AG09309 (cell line): ENCODE data around the gene EVC2.

Experiments
- DNase-seq: peaks from one replicate; pipeline ENCODE4 v3.0.0-alpha.2; 2010; ENCODE audit warnings: low read depth
- H3K4me3 ChIP-seq: 2 replicates; pipeline ENCODE4 v1.5.1; 2011; ENCODE audit warnings: mild to moderate bottlenecking, low read depth, low read length, moderate library complexity; ENCODE audit not compliant: control insufficient read depth
- TF ChIP-seq, protein P1 (sequence below): IDR thresholded peaks from 2 replicates; pipeline ENCODE4 v1.5.1; 2011; ENCODE audit warnings: mild to moderate bottlenecking, low read depth, low read length, inconsistent platforms; ENCODE audit not compliant: insufficient read depth, control insufficient read depth; ENCODE audit errors: missing control alignments

Gene EVC2

DNA sequence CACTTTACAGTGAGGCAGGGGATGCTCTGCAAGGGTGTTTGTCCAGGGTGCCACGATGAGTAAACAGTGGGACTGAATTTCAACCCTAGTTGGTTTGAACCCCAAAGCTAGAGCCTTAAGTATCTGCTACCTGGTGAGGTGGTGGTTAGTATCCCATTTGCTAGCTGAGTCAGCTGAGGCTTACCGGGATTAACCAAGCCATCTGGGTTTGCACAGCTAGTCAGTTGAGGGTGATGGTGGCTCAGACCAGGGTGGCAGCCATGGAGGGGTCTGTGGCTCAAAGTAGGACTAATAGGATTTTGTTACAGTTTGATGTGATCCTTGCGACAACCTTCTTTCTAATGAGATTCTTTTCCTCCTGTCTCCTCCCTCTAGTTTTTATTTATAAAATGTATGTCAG lies 4.6 kb upstream of the EVC2 start:
- DNase-seq = no peak
- peak overlapping the region; percentile 24 for H3K4me3 ChIP-seq
- TF ChIP-seq, protein P1, sequence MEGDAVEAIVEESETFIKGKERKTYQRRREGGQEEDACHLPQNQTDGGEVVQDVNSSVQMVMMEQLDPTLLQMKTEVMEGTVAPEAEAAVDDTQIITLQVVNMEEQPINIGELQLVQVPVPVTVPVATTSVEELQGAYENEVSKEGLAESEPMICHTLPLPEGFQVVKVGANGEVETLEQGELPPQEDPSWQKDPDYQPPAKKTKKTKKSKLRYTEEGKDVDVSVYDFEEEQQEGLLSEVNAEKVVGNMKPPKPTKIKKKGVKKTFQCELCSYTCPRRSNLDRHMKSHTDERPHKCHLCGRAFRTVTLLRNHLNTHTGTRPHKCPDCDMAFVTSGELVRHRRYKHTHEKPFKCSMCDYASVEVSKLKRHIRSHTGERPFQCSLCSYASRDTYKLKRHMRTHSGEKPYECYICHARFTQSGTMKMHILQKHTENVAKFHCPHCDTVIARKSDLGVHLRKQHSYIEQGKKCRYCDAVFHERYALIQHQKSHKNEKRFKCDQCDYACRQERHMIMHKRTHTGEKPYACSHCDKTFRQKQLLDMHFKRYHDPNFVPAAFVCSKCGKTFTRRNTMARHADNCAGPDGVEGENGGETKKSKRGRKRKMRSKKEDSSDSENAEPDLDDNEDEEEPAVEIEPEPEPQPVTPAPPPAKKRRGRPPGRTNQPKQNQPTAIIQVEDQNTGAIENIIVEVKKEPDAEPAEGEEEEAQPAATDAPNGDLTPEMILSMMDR = no peak

DNA sequence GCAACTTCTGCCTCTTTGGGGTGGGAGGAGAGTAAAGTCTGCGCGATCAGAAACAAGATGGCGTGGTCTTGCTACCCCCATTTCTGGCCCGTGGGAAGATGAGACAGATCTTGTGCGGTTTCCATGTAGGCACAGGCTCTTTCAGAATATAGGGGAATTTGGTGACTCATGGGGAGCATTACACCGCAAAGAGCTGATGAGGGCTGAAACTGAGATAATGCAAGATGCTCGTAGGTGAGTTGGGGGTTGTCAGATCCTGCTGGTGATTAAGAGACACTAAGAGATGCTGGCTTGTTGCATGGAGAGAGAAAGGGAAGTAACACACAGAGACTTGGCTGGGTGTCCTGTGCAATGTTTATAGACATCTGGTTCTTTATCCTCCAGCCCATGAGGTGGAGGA lies 4.2 kb upstream of the EVC2 start:
- peak overlapping the region; percentile 72 for H3K4me3 ChIP-seq
- peak; percentile 79 for DNase-seq
- TF ChIP-seq, protein P1 = no peak

DNA sequence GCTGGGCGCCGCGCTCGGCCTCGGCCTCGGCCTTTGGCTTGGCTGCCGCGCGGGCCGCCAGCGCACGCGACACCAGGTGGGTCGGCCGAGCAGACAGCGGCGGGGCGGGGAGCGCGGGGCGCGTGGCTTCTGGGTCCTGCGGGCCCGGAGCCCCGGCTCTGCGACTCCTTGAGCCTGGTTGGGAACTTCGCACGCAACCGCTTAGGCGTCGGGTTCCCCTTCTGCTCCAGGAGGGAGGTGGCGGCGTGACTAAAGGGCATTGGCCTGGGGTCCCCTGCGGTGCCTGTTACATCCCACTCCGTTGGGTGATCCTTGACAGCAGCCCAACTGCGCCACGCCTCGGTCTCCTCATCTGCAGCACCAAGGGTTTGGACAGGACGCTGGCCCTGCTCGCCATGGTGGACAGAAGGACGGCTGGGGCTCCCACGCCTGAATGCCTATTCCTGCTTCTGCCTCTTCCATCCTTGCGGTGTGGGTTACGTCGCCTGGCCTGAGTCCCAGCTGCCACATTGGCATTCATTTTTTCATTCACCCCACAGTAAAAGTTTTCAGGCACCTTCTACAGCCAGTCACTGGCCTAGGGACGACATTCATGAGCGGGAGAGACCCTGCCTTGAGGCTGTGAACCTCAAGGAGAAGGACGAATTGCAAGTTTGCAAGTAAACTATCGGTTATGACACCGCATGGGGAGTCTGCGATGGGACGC lies 3.3 kb upstream of the EVC2 start:
- TF ChIP-seq, protein P1 = no peak
- H3K4me3 ChIP-seq = peak overlapping the region; percentile 72
- no peak for DNase-seq

DNA sequence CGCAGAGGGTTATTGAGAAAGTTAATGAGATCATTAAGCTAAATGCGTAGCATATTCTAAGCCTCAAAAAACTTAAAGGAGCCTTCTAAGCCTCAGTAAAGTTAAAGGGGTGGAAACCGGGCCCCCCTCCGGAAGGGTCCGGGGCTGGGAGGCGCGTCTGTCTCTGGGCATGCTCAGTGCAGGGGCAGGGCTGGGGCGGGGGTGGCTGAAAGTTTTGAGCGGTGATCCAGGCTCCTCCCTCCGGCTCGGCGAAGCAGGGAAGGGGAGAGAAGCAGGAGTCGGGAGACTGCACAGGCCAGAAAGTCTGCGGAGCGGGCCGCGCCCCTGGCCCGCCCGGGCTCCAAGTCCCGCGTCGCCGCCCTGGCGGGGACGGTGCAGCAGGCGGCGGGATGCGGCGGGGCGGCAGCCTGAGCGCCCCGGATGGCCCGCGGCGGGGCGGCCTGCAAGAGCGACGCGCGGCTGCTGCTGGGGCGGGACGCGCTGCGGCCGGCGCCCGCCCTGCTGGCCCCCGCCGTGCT lies 2.7 kb upstream of the EVC2 start, which contains the start of gene EVC:
TSS of gene EVC (plus strand) at position 241 of the 518 bp plus-strand sequence. CDS start at position 421, 180 bp downstream.
- TF ChIP-seq, protein P1 = no peak
- peak within 1 kb of the TSS; percentile 72 for H3K4me3 ChIP-seq
- no peak for DNase-seq

DNA sequence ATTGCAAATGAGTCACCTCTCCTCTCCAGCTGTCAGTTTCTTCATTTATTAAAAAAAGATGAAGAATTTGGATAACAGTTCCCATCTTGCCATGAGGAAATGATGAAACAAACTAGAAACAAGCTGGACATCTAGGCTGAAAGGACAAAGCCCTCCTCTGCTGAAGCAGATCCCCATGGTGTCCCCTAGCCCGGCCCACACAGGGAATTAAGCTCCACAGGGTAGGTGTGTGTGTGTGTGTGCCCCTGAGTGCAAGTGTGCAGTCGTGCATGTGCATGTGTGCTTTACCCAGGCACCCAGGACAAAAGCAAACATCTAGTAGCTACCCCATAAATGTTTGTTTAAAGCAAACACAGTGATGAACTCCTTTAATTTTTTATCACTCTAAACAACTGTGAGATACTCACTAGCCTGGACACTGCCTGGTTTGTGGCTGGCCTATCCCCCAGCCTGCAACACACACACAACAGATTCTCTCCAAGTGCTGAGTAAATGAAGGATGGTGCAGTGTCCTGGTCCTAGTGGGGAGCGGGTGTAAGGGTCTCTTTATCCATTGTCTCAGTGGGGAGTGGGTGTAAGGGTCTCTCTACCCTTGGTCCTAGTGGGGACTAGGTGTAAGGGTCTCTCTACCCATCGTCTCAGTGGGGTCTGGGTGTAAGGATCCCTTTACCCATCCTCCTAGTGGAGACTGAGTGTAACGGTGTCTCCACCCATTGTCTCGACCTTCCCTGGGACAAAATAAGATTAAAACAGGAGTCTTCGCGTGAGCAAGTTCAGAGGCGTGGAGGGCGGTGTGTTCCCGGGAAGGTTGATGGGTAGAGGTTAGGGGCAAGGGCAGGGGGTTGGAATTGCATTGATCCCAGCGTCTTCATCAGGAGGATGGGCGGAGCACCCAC lies 2.0 kb upstream of the EVC2 start:
- TF ChIP-seq, protein P1 = peak; percentile 53
- H3K4me3 ChIP-seq = peak overlapping the region; percentile 72
- DNase-seq = no peak

DNA sequence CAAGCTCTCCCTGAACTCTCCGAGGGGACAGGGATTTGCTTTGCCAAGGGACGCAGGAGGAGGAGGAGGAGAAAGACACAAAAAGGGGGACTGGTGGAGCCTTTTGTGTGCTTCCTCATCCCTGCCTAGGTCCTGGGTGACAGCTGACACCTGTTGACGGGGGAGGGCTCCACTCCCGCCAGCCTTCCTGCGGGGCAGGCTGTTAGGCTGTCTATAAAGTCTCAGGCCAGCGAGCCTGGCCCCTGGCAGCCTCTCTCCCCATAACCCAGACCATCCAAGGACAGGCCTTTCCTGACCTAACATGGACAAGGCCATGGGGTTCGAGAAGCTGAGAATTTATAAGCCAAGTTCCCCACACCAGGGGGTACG lies 832 bp upstream of the EVC2 start:
- no peak overlapping the region for H3K4me3 ChIP-seq
- DNase-seq = no peak

More for the DNA sequence above, 832 bp upstream of the EVC2 start:
- TF ChIP-seq, protein P1 = no peak
